GM18873 (cell line): ENCODE data around the gene DESI1.
"Not testable (repeated sequence)": the region's sequence is repeated elsewhere in the genome, so short reads cannot be mapped to it uniquely, and the experiment has no call there.

Experiments used
- ATAC-seq: cut with Tn5 transposase; IDR thresholded peaks from one replicate; pipeline ENCODE4 v1.9.1; 2021; ENCODE audit warnings: mild to moderate bottlenecking, moderate library complexity, moderate number of reproducible peaks; ENCODE audit not compliant: unreplicated experiment, low FRiP score

Gene DESI1

GRCh38 chr22:41593336-41593960, 27.4 kb downstream of the DESI1 start:
- not testable (repeated sequence) for ATAC-seq

GRCh38 chr22:41589391-41590241, 31.2 kb downstream of the DESI1 start, which contains the start of gene PMM1:
Gene PMM1, minus strand, starts transcription at chr22:41589840. Its CDS starts 35 bp downstream, at chr22:41589805.
- ATAC-seq, result peak; percentile 74

DNA sequence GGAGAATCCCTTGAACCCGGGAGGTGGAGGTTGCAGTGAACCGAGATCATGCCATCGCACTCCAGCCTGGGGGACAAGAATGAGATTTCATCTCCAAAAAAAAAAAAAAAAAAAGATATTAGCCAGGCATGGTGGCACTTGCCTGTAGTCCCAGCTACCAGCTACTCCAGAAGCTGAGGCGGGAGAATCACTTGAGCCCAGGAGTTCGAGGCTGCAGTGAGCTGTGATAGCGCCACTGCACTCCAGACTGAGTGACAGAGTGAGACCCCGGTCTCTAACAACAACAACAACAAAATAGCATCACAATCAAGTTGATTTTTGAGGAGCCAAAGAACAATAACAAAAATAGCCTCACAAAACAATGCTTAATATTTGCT, 33.5 kb downstream of the DESI1 start:
- ATAC-seq, result no peak

GRCh38 chr22:41585898-41586297, 34.9 kb downstream of the DESI1 start:
- no peak for ATAC-seq

- no peak for ATAC-seq
Measured at GRCh38 chr22:41584881-41585280, 36.0 kb downstream of the DESI1 start.

DNA sequence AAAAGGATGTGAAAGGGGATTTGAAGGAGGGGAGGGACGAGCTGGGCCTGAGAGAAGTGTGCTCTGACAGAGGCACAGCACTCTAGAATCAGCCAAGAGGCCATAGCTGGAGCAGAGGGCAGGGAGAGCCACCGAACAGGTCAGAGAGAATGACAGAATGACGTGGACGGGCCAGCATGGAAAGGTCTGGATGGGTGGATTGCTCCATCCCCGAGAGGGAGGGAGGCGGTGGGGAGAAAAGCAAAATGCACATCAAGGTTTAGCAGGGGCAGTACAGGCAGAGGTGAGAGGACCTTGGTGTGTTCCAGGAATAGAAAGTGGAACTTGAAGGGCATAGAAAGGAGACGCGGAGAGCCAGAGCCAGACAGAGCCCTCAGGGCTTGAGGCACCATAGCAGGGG, 38.1 kb downstream of the DESI1 start:
- no peak for ATAC-seq

DNA sequence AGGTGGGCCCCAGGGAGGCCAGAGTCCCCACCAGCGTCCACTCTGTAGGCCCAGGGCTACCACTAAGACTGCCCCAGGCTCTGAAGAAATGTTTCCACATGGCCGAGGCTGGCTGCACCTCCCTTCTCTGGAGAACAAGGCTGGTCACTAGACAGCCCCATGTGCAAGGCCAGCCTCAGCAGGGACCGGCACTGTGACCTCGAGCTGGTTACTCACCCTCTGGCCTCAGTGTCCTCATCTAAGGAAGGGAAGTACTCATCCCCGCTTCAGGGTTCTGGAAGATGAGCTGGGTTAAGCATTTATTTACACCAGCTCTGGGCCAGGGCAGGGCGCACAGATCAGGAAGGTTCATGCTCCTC, 40.9 kb downstream of the DESI1 start:
- ATAC-seq, result no peak

- no peak for ATAC-seq
Measured at GRCh38 chr22:41579297-41579996, 41.4 kb downstream of the DESI1 start.

DNA sequence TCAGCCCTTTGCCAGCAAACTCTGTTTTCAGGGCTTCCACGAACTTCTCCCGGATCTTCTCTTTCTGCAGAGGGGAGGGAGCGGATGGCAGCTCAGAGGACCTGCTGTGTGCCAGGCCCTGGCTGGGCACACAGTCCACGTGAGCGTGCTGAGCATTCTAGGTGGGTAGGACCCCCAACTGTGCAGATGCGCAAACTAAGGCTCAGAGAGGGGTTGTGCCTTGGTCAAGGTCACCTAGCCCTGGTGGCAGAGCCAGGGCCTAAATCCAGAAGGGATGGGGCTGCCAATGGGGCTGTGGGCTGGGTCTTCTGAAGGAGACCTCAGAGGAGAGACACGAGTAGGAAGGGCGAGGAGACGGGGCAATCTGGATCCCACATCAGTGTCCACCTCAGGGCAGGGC, 42.0 kb downstream of the DESI1 start:
- ATAC-seq, result no peak

DNA sequence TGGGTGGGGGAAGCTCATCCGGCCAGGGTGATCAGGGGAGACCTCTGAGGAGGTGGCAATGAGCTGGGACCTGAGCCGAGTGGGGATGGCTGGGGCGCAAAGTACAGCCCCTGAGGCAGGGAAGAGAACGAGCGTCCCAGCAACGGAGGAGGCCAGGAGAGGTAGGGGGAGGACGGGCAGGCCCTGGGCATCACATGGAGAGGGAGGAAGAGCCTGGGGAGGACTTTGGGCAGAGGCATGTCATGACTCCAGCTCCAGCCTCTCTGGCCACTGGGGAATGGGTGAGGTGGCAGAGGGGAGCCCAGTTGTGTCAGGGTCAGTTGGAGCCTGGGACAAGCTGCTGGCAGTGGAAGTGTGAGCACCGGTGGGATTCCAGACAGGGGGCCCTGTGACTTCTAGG, 42.7 kb downstream of the DESI1 start:
- no peak for ATAC-seq

GRCh38 chr22:41576877-41577276, 44.0 kb downstream of the DESI1 start:
- no peak for ATAC-seq

DNA sequence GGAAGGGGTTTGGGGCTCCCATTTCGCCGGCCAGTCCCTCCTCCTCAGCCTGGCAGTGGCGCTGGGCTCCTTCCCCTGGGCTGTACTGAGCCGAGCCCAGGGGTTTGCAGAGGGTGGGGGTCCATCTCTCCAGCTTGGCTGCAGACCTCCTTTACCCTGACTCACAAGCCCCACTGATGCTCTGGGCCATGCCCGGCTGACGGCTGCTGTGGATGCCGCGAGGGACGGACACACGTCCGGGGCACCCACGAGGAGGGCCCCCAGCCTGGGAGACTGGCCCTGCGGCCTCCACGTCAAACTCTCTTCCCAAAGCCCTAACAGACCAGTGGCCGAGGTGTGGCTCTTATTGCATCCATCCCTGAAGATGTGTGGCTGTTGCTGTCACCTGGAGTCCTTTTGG, 45.3 kb downstream of the DESI1 start:
- ATAC-seq, result no peak

- ATAC-seq, result no peak
Measured at GRCh38 chr22:41574847-41575381, 45.9 kb downstream of the DESI1 start.

DNA sequence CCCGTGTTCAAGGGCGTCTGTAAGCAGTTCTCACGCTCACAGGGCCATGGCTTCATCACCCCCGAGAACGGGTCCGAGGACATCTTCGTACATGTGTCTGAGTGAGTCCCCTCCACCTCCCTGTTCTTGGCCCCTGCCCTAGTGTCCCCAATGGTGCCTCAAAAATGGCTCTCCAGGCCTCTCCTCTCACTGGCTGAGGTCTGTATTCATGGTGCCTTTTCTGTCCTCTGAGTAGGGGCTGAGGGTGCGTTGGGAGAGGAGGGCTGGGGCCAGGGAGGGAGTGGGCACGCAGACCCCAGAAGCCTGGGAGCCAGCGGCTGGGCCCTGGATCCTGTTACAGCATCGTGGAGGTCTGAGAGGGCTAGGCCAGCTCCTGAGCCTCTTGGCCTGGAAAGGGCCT, 47.2 kb downstream of the DESI1 start:
- ATAC-seq, result no peak

GRCh38 chr22:41572305-41572704, 48.5 kb downstream of the DESI1 start:
- not testable (repeated sequence) for ATAC-seq

DNA sequence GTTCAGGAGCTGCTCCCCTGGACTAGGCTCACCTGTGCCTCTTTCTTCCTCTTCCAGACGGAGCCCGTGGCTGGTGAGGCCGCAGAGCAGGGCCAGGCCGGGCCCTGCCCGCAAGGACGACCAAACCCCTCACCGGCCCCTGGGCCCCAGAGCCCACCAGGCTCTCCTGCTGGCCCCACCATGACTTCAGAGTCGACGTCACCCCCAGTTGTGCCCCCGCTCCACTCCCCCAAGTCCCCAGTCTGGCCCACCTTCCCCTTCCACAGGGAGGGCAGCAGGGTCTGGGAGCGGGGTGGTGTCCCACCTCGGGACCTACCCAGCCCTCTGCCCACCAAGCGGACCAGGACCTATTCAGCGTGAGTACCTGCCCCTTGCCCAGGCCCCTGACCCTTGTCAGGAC, 49.1 kb downstream of the DESI1 start:
- ATAC-seq, result no peak

DNA sequence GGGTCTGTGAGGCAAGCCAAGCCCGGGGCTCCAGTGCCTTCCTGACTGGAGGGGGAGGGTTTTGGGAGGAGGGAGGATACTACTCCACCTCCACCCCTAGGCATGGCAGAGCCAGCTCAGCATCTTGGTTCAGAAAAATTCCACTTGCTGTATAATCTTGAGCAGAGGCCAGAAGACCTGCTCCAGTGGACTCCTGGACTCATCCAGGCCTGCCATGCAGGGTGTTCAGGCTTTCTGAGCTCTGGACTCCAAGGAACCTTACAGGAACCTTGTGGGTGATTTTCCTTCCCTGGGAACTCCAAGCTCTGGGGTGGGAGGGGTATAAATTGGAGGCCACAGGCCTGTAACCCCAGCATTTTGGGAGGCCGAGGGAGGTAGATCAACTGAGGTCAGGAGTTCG, 50.6 kb downstream of the DESI1 start:
- ATAC-seq, result no peak

- ATAC-seq, result no peak
Measured at GRCh38 chr22:41568811-41569210, 52.0 kb downstream of the DESI1 start.

DNA sequence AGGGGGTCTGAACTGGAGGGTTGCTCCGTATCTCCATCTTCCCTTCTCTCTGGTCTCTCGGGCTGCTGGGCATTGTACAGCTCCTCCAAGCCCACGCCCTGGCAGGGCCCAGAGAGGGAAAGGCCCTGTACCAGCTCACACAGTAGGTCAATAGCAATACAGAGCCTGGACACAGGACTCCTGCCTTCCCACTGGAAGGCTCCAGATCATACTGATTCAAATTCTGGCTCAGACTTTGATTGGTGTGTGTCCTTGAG, 53.4 kb downstream of the DESI1 start:
- ATAC-seq, result no peak

DNA sequence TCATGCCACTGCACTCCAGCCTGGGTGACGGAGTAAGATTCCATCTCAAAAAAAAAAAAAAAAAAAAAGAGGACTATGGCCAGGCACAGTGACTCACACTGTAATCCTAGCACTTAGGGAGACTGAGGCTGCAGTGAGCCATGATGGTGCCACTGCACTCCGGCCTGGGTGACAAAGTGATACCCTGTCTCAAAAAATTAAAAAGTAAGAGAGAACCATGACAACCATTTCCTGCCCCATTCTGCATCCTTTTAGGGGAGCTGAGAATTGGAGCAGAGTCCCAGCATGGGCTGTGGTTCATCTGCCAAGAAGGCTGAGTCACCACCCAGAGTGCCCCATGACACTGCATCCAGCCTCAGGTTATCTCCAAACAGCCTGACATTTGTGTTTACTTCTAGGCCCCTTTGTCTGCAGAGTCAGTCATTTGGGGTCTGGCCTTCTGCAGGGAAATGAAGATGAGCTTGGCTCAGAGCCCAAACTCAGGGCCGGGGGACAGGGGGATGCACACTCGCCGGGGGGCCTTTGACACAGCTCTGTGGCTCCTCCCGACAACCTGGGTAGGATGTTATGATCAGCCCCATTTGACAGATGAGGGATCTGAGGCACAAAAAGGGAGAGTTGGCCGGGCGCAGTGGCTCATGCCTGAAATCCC, 55.3 kb downstream of the DESI1 start:
- ATAC-seq, result no peak

DNA sequence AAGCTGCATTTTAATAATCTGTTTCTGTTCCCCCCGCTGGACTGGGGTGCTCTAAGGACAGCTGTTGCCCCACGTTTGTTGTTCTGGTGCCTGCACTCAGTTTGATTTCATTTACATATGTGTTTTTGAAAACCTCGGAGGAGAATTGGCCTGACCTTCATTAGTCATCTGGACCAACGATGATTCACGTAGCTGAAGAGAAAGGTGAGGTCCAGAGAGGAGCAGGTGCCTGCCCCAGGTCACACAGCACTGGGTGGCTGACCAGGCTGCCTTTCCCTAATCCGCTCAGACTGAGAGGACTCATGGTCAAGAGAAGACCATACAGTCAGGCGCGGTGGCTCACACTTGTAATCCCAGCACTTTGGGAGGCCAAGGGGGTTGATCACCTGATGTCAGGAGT, 56.3 kb downstream of the DESI1 start:
- ATAC-seq, result no peak
